VCaP (cell line): ENCODE data around the gene CDK17.

Experiments used
- H3K27ac ChIP-seq: fragments of 450-650 bp; 2 replicates; pipeline ENCODE4 v1.5.1; 2017
- CTCF ChIP-seq: fragments of 450-650 bp; conservative IDR thresholded peaks from 2 replicates; pipeline ENCODE4 v1.5.1; 2017; ENCODE audit warnings: mild to moderate bottlenecking, moderate library complexity

The CDK17 gene

DNA sequence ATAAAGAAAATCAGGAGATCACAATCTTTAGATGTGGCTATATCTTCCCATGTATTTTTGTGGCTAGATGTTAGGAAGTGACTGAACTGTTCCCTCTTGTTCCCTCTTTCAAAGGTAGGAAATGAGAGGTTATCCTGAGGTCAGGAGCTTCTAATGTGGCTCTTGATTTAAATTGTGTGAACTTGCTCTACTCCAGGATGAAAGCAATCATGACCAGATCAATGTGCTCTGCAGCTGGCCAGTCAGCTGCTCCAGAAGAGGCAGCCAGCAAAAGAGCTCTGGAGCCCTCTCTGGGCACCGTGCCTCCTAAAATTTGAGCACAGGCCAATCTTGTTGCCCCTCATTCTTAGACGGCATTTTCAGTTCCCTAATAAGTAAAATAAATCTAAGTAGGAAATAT is 32.0 kb downstream of the CDK17 start:
- H3K27ac ChIP-seq, result no peak overlapping the region
- no peak for TF ChIP-seq CTCF

GRCh38 chr12:96366381-96366654 is 33.9 kb downstream of the CDK17 start:
- TF ChIP-seq CTCF, result no peak
- no peak overlapping the region for H3K27ac ChIP-seq

GRCh38 chr12:96365604-96366380 is 34.4 kb downstream of the CDK17 start:
- TF ChIP-seq CTCF, result no peak
- no peak overlapping the region for H3K27ac ChIP-seq

- H3K27ac ChIP-seq, result no peak overlapping the region
- TF ChIP-seq CTCF, result no peak
Measured at GRCh38 chr12:96364092-96364700, 36.0 kb downstream of the CDK17 start.

DNA sequence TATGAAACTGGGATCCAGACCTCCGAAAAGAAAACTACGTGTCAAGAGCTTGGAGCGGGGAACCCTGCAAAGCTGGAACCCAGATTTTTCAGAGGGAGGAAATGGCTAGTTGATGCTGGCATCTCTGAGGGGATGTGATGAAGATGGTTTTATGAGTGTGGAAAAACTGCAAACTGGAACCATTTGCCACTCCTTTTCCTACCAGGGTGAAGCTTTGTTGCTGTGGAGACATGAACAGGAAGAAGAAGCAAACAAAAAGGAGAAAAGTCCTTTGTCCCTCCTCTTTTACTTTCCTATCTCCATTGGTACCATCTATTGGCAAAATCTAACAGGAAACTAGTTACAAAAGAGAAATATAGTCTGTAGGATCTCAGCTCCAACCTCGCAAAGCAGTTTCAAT is 39.2 kb downstream of the CDK17 start:
- no peak overlapping the region for H3K27ac ChIP-seq
- TF ChIP-seq CTCF, result no peak

DNA sequence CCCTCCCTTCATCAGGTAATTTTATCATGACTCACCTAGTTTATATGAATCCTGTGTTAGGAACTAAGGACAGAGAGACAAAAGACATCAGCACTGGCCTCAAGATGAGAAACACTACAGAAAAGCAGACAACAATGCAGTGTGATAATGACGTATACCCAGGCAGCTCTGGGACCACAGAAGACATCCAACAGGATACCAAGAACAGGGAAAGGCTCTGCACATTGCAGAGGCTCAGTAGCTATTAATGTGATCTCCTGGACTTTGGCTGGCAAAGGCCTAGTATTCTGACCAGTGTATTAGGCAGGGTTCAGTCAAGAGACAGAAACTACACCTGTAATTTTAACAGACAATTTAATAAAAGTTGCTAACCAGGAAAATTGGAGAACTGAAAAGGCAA is 39.7 kb downstream of the CDK17 start:
- TF ChIP-seq CTCF, result no peak
- no peak overlapping the region for H3K27ac ChIP-seq

DNA sequence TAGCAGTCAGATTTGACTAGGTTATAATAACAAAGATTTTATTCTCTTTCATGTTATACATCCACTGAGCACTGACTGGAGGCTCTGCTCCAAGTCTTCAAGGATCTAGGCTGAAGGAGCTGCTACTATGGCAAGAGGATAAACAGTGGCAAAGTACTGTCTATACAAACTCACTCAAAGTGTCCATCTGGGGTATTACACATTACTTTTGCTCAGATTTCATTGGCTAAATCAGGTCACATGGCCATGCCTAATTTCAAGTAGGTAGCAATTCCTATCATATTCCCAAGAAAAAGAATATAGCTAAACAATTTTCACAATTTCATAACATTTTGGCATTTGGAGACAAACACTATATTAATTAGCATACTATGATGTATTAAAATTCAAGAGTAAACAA is 40.9 kb downstream of the CDK17 start:
- TF ChIP-seq CTCF, result no peak
- H3K27ac ChIP-seq, result no peak overlapping the region
